GM18505 (cell line): ENCODE results near the gene GJD3.

ENCODE experiments used
- ATAC-seq: cut with Tn5 transposase; IDR thresholded peaks from one replicate; pipeline ENCODE4 v1.9.1; 2021; ENCODE audit not compliant: unreplicated experiment
- POLR2A ChIP-seq: IDR thresholded peaks from 4 replicates; pipeline ENCODE4 v1.6.1; 2011; ENCODE audit warnings: borderline replicate concordance; ENCODE audit not compliant: insufficient read depth, insufficient read length; ENCODE audit errors: extremely low read depth

Gene GJD3

DNA sequence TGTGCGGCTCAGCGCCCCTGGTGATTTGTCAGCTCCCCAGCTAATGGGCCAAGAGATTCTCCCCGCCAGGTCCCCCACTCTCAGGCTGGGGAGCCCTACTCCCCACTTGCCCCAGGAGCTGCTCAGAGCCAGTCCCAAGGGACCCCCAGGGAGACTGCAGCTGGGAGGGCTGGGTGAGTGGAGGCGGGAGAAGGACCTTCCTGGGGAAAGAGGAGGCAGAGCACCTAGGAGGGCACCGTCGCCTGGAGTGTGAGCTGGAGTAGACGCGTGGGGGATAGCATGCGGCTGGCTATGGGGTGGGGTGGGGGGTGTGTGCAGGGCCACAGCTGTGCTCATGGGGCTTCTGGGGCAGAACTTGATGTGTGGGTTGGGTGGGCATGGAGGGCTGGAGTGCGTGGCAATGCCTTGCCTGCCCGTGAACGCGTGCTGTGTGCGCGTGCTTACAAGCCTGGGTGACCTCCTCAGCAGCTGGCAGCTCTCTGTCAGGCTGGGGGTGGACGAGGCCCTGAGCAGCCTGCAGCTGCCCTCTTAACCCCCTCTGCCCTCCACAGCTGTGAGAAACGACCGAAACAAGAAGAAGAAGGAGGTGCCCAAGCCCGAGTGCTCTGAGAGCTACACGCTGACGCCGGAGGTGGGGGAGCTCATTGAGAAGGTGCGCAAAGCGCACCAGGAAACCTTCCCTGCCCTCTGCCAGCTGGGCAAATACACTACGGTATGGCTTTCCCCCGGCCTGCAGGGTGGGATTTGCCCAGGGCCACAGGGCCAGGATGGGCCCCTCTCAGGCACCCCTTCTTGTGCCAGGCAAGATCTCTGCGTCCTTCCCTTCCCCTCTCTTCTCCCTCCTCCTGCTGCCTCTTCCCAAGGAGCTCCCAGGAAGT is 12.9 kb downstream of the GJD3 start:
- TF ChIP-seq POLR2A = no peak
- ATAC-seq = no peak

DNA sequence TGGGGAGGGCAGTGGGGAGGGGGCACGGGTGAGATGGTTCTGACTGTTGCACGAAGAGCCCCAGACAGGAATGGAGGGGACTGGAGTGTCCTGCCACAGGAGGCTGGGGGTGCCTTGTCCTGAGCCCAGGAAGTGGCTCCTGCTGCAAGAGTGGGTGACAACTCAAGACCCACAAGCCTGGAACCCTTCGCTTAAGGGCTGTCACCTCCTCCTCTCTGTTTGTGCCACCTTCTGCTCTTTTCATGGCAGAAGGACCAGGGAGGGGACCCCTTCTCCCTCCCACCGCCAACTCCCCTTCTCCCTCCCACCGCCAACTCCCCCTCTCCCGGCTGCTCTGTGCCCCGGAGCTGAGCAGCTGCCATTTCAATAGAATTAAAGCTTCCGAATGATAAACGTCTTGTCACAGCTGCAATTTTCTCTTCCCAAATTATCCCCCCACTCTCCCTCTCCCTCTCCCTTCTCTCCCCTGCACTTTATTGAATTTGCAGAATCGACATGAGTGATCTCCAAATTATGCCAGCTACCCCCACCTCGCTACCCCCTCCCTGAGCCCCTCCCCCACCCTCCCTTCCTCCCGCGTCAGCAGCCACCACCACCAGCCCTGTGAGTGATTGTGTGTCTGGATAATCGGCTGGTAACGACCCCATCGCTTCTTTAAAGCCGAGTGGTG is 13.7 kb downstream of the GJD3 start:
- TF ChIP-seq POLR2A = no peak
- ATAC-seq = no peak

DNA sequence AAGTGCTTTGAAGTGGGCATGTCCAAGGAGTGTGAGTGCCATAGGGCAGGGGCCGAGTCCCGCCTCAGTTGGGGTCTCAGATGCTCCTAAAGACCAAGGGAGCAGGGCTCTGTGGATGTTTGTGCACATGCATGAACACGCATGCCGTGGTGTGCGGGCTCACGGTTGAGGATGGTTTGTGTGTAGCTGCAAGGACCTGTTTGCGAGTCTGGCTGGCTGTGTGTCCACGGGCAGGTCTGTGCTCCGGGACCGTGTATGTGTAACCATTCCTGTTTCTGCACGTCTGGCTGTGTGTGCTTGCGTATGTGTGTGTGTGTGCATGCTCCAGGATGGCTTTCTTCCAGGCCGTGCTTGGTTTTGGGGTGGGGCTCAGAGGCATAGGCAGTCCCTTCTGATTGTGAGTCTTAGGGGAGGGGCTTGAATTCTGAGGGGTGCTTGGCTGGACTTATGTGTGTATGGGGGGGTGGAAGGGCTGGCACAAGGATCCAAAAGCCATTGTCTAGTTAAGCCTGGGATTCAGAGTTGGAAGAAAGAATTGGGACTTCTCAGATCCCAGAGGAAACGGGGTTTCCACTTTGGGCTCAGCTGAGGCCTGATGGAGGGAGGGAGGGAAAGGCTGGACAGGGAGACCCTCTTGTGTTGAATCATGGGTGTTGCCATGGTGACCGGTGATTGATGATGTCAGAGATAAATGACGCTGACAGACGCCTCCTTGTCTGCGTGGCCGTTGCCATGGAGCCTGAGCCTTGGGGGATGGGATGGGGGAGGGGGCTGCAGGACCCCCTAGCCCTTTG is 14.4 kb downstream of the GJD3 start:
- no peak for ATAC-seq
- TF ChIP-seq POLR2A = no peak

DNA sequence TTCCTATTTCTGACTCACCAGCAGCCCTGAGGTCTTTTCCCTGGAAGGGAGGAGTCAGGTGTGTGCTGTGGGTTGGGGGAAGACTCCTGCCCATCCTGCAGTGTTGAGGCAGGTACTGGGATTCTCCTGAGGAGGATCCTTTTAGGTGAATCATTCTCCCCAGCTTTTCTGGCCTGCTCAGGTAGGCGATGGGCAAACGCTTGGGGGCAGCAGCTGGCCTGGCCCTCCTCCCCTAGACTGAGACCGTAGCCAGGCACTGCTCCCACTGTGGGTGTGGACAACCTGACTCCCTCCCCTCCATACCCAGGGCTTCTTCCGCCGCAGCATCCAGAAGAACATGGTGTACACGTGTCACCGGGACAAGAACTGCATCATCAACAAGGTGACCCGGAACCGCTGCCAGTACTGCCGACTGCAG is 15.1 kb downstream of the GJD3 start:
- ATAC-seq = no peak

DNA sequence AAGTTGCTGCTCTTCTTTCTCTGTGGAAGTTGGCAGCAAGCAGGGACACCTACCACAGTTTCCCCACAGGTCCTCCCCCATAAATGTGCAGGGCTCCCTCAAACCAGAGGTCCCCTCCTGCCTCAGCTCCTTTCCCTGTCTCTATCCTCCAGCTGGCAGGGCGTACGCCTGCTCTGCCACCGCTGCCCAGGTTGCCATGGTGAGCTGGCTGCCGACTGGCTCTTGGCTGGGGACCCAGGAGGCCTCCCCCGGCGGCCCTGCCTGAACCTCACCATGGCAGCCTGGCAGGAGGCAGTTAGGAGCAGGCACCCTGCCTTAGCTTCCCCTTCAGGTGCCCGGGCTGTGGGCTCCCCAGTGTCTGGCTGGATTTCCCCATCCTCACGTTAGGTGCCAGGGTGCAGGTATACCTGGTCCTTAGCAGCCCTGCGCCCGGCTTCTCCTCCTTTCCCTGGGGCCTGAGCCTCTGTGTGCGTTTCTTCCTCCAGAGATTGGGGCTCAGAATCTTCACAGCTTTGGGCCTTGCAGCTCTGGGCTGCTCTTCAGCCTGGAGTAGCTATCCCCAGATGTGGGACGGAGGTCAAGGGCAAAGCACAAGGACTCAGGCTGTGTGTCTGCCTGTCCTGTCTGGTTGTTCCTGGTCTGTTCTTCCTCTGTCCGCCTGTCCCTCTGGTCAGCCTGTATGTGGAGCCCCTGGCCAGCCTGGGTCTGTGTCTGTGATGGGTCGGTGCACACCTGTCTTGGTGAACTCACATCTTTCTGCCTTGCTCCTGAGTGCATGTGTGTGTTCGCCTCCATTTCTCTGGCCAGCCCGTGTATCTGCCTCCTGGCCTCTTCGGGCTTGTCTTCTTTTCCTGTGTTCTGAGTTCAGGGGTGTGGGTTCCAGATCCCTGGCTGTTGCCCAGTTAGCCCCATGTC is 15.7 kb downstream of the GJD3 start:
- TF ChIP-seq POLR2A = no peak
- ATAC-seq = no peak

More for the DNA sequence above, 15.1 kb downstream of the GJD3 start:
- TF ChIP-seq POLR2A = no peak

DNA sequence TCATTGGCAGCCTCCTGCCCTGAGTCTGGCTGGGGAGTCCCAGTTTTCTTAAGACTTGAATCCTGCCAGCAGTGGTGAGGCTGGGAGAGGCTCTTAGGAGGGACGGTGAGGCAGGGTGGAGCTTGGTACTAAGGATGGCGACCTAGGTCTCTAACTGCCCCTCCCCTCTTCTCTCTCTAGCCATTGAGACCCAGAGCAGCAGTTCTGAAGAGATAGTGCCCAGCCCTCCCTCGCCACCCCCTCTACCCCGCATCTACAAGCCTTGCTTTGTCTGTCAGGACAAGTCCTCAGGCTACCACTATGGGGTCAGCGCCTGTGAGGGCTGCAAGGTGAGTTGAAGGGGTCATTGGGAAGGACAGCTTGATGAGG is 16.4 kb downstream of the GJD3 start:
- ATAC-seq = no peak
- TF ChIP-seq POLR2A = no peak

DNA sequence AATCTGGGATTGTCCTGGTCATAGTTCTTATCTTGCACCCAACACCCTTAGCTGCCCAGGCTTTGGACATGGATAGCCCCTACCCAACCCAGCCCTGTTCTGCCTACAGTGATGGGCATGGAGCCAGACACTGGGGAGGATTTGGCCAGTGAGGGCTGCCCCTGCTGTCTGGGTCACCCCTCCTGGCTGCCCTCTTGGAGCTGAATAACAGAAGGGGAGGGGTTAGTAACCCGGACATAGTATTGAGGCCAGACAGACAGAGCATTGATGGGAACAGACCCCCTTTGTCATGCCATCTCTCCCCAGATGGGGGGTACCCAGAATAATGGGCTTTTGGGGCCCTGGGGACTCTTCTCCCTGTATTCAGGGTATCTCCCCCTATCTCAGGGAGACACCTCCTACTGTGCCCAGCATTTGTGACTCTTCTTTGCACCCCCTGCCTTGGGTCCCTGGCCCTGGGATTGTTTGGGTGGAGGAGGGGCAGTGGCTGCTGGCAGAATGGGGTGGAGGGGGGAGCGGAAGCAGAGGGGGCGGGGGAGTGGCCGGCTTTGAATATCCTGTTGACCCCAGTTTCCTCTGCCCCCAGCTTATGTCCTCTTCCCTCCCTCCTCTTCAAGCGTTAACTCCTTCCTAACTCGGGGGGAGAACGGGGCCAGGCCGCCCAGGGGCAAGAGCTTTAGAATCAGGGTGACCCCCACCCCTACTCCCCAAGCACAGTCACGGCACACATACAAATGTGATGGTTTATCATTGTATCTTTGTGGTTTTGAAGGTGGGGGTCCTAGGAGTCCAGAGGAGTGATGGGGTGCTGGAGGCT is 17.0 kb downstream of the GJD3 start:
- TF ChIP-seq POLR2A = no peak

DNA sequence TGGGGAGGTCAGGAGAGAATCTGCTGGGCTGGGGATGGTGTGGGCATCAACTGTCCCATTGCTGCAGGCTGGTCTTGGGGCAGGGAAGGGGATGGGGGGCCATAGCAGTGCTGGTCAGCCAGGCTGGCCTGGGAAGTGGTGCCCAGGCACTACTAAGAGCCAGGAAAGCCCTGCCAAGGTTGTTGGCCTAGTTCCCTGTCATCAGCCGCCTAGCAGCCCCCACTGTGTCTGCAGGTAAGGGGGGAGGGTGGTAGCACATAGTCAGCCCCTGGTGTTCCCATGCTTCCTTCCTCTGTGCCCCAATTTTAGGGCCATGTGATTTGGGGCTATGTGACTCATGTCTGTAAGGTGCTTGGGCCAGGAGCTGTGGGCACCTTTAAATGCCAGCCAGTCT is 17.8 kb downstream of the GJD3 start:
- TF ChIP-seq POLR2A = no peak

More for the DNA sequence above, 17.0 kb downstream of the GJD3 start:
- no peak for ATAC-seq

DNA sequence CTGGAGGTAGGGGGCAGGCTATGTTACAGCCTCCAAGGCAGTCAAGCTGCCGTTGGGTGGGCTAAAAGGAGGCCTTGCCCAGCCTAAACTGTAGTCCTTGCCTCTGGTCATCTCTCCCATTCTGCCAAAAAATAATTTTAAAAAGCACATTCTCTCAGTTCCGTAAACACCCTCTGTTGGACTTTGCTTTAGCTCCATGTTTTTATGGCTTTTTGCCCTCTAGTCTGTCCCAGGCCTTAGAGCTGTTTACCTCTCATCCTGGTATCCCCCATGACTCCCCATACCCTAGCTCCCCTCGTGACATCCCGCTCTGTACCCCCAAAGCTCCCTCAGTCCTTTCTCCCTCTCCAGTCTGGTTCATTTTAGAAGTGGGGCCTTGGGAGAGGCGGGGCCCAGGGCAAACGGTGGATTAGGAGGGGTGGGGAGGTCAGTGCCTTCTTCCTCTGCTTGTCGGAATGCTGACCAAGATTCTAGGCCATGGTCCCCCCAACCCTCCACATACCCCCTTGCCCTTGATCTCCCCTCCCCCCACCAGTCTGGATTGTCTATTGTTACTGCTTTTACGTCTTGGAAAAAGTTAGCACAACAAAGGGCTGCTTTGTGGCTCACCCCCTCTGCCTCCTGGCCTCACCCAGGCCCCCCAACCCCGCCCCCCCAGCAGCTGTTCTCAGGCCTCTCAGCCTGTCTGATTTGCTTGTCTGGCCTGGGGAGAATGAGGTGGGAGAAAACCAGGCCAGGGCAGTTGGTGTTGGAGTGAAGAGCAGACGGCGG is 18.4 kb downstream of the GJD3 start:
- ATAC-seq = no peak
- no peak for TF ChIP-seq POLR2A

More for the DNA sequence above, 17.8 kb downstream of the GJD3 start:
- no peak for ATAC-seq

DNA sequence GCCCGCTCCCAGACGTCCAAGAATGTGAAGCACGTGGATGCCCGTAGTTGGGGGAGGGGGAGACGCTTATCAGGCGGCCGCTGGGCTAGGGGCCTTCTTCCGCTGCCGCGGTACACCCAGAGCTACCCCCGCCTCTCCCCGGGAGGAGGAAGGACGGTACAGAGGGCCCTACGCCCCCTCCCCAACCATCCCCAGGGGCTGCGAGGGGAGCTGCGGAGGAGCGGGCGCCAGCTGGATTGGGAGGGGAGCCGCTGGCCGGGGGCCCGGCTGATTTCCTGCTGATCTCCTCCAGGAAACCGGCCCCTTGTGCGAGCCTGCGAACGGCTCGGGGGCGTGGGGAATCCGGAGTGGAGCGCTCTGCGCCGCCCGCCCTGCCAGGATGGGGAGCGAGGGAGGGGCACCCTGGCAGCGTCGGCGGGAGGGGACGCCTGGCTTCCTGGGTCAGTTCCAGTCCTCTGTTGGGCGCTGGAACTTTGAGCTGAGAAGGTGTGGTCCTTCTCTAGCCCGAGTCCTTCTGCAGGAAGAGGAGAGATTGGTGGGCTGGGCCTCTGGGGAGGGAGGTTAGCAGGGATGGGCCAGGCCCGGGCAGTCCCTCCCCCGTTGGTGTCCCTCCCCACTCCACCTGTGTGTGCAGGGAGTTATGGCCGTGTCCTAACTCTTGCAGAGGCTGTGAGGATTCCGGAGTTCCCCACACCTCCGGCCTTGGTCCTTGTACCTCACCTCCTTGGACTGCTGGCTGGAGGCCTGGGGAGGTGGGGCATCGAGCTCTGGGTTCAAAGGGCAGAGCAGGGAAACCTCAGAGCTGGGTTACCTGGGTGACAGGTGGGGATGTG is 19.2 kb downstream of the GJD3 start:
- TF ChIP-seq POLR2A = no peak
- no peak for ATAC-seq
